ENCODE measurements around the gene KIF5A.
"Not testable (repeated sequence)": the region's sequence is repeated elsewhere in the genome, so short reads cannot be mapped to it uniquely, and the experiment has no call there.

Gene KIF5A

GRCh38 chr12:57558864-57559263, 9.0 kb downstream of the KIF5A start:
- DNase-seq: no peak

DNA sequence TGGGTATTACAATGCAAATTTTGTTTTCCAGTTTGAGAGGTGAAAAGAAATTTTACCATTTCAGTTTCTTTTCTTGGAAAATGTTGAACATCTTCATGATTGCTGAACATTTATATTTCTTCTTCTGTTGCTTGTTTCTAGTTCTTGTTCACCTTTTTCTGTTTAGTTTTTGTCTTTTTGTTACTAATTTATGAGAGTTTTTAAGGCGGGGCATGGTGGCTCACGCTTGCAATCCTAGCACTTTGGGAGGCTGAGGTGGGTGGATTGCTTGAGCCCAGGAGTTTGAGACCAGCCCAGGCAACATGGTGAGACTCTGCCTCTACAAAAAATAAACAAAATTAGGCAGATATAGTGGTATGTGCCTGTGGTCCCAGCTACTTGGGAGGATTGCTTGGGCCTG, 10.7 kb downstream of the KIF5A start:
- no peak for DNase-seq

DNA sequence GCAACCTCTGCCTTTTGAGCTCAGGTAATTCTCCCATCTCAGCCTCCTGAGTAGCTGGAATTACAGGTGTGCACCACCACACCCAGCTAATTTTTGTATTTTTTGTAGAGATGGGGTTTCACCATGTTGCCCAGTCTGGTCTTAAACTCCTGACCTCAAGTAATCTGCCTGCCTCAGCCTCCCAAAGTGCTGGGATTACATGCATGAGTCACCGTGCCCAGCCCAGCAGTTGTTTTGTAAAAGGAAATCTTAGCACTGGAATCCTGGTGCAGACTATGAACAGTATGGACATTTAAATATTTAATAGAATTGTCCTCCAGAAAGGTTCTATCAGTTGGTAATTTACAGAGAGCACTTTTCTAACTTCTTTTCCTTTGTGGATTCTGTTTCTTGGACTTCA, 11.3 kb downstream of the KIF5A start:
- not testable (repeated sequence) for DNase-seq

DNA sequence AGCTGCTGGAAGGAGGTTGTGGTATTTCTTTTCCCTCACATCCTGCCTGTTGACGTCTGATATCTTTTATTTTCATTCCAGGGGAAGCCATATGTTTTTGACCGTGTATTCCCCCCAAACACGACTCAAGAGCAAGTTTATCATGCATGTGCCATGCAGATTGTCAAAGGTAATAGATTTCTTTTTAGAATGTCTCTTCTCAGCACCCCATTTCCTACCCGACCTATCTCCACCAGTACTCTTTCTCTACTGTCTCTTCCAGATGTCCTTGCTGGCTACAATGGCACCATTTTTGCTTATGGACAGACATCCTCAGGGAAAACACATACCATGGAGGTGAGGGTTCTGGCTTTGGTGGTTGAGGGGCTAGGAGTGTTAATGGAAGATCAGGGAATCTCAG, 13.5 kb downstream of the KIF5A start:
- no peak for DNase-seq

DNA sequence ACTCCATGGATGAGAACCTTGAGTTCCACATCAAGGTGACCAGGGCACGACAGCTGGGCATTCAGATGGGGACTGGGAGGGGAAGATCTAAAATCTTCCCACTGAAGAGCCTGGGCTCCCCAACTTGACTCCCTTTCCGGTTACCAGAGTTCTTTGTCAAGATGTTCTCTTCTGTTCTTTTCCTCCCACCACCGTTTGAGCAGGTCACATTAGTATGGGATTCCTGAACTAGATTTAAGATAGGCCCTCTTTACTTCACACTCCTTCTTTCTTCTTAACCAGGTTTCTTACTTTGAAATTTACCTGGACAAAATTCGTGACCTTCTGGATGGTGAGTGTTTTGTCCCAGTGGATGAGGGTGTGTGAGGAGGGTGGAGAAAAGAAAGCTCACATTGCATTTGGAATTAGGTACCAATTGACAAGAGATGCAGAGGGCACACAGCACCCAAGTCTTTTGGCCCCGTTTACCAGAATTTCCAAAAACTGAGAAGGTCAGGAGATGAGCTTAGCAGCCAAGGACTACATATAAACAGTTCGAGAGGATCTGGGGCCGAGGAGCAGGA, 14.4 kb downstream of the KIF5A start:
- no peak for DNase-seq

DNA sequence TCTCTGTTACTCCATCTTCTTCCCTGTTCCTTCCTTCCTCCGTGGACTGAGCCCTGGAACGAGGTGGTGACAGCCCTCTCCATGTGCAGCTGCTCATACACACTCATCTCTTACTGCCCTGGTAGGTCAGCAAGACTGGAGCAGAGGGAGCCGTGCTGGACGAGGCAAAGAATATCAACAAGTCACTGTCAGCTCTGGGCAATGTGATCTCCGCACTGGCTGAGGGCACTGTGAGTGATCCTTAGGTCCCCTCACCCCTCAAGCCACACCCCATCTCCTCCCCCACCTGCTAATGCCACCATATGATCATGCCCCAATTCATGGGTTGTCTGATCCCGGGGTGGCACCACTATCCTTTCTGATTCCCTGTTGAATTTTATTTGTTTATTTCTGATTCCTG, 19.0 kb downstream of the KIF5A start:
- DNase-seq: no peak

- DNase-seq: no peak
Measured at GRCh38 chr12:57569858-57570257, 20.0 kb downstream of the KIF5A start.

GRCh38 chr12:57570438-57570837, 20.6 kb downstream of the KIF5A start:
- DNase-seq: not testable (repeated sequence)

- DNase-seq: no peak
Measured at GRCh38 chr12:57571926-57572762, 22.3 kb downstream of the KIF5A start.

GRCh38 chr12:57574795-57575194, 25.0 kb downstream of the KIF5A start:
- DNase-seq: no peak

DNA sequence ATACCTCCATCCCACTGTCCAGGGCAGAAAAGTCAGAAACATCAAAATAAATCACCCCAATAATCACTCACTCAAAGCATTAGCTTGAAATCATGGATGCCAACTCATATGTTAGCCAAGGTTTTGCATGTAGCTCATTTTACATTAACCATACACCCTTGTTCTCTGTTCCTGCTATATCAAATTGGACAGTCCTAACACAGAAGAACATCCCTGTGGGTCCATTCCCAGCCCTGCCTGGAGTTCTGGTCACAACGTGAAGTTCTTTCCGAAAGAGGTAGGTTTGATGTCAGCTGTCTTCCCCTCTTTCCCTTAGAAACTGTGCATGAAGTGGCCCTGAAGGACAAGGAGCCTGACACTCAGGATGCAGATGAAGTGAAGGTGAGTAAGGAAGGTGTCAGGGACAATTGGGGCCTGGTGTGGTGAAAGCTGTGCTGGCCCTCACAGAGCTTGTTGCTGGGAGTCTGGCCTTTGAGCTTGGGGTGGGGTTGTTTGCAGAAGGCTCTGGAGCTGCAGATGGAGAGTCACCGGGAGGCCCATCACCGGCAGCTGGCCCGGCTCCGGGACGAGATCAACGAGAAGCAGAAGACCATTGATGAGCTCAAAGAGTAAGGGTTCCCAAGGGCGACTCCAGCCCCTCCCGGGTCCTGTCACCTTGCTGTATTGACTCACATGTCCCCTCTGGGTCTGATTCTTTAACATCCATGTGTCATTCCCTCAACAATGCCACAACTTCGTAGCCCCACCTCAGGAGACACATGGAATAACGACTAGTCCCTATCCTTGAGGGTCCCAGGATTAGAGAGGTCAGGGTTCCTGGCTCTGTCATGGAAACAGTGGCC, 26.1 kb downstream of the KIF5A start:
- DNase-seq: no peak

DNA sequence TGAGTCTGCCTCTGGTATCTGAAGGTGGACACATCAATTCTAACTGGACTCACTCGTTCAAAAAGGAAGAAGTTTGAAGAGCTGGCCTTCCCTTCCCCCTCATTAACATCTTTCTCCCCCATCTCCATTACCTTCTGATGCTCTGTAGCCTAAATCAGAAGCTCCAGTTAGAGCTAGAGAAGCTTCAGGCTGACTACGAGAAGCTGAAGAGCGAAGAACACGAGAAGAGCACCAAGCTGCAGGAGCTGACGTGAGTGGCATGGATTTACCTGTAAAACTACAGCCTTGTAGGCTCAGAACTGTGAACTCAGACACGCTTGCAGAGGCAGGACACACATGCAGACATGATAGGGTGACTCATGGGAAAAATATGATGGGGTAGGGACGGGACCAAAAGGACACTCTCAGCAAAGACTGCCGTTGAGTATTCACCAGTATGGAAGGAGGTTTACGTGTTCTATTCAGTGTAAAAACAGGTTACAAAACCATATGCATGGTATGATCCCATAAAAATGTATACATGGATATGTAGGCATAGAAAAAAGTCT, 26.8 kb downstream of the KIF5A start:
- no peak for DNase-seq

- no peak for DNase-seq
Measured at GRCh38 chr12:57577981-57578758, 28.3 kb downstream of the KIF5A start.

DNA sequence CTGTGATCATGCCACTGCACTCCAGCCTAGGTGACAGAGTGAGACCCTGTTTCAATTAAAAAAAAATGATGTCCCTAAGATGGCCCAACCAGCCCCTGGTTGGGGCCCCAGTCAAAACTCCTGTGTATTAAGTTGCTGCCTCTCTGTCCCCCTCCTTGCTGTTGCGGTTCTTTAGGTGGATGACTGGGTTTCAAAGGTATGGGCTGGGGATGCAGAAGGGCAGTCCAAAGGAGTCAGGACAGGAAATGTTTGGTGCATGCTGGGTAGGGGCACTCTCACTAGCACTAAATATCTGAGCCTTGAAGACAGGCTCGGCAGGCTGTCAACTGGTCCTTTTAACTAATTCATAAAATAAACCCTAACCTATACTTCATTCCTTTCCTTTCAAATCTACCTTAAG, 29.2 kb downstream of the KIF5A start:
- peak; percentile 25 for DNase-seq

- DNase-seq: no peak
Measured at GRCh38 chr12:57579677-57580465, 30.0 kb downstream of the KIF5A start.

DNA sequence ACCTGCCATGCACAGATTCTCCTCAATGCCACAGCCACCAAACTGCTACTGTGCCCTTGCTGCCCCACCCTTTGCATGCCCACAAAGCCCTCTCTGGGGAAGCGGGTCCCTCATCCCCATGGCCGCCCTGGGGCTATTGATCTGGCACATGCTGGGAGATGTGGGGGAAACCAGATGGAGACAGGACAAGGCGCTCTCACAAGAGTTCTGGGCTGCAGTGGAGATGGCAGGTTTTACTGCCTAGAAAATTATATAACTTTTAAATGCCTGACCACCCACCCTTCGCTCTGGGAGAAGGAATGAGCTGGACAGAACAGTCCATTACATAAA, 30.6 kb downstream of the KIF5A start:
- no peak for DNase-seq

DNA sequence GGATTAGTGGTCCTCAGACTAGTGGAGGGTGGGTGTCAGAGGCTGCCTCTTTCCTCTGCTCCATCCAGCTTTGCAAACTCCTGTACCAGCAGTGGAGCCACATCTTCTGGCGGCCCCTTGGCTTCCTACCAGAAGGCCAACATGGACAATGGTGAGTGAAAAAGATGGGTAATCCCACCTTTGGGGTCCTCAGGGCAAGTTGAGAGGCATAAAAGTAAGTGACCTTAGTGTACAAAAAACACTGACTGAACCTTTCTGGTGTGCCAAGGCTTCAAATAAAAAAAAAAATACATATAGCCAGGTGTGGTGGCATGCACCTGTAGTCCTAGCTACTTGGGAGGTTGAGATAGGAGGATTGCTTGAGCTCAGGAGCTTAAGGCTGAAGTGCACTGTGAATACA, 32.0 kb downstream of the KIF5A start:
- DNase-seq: no peak

DNA sequence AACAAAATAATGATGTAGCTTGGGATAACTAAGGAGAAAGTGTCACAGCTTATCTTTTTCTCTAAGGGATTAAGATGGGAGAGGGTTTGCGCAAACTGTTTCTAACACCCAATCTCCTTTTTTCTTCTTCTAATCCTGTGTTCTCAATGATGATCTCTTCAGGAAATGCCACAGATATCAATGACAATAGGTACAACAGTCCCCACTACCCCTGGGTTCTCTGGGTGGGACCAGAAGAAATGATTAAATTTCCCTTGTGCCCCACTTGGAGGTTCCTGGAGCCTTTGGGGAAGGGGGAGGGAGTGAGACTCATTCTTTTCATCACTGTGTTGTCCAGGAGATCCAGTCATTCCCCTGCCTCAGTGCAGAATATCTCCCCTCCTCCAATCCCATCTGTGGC, 32.6 kb downstream of the KIF5A start:
- no peak for DNase-seq

DNA sequence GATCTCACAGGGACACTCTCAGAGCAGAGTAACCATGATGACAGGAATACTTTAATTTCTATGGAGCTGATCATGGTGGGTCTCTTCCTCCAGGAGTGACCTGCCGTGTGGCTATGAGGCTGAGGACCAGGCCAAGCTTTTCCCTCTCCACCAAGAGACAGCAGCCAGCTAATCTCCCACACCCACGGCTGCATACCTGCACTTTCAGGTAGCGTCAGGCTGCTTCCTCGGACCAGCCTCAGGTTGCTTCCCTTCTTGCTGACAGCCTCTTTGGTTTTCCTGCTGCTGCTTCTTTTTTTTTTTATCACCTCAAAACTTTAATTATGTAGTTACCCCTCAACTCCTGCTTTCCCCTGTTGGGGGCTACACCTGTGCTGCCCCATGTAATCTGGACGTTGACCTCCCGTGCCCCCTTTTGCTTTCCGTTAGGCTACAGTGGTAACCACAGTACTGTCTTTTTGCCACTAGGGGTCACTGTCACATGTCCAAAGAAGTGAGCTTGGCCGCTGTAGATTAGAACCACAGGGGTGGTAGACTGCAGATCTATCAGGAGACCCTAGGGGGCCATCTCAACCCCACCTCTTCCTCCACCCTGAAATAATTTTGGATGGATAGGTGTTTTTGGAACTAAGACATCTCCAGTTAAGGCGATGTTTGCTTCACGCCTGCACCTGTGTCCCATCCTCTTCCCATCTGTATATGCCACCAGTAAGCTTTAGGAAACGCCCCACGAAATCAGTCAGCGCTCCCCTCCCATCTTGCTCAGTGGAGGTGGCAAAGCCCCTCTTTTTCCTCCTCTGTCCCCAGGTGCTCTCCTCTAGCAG, 33.4 kb downstream of the KIF5A start:
- peak; percentile 82 for DNase-seq

GRCh38 chr12:57584050-57584449, 34.2 kb downstream of the KIF5A start:
- DNase-seq: no peak

GRCh38 chr12:57584690-57585089, 34.8 kb downstream of the KIF5A start:
- DNase-seq: no peak
